GM19452 (cell line): ENCODE data around the gene GATAD1.
"Not testable (repeated sequence)": the region's sequence is repeated elsewhere in the genome, so short reads cannot be mapped to it uniquely, and the experiment has no call there.

ENCODE experiments used
- ATAC-seq: cut with Tn5 transposase; IDR thresholded peaks from one replicate; pipeline ENCODE4 v1.9.1; 2021; ENCODE audit not compliant: unreplicated experiment

The GATAD1 gene, protein sequence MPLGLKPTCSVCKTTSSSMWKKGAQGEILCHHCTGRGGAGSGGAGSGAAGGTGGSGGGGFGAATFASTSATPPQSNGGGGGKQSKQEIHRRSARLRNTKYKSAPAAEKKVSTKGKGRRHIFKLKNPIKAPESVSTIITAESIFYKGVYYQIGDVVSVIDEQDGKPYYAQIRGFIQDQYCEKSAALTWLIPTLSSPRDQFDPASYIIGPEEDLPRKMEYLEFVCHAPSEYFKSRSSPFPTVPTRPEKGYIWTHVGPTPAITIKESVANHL

GRCh38 chr7:92447345-92448204 lies at the start of gene GATAD1:
Gene GATAD1 (plus strand): TSS chr7:92447482. CDS start chr7:92447730, 248 bp downstream.
- peak; percentile 91 for ATAC-seq

DNA sequence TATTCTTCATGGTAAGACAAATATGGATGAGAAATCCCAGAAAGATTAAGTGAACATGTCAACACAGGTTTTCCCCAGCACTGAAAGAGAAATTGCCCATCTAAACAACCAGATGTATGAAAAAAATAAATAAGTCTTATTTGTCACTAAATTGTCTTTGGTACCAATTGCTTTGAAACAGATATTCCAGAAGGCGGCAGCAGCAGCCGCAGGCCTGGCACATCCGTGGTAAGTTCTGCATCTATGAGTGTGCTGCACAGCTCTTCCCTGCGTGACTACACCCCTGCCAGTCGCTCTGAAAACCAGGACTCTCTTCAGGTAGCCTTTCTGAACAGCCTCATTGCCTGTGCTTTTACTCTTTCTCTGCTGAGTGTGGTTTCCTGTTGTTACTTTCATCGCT lies 49.7 kb upstream of the GATAD1 start:
- ATAC-seq = no peak

DNA sequence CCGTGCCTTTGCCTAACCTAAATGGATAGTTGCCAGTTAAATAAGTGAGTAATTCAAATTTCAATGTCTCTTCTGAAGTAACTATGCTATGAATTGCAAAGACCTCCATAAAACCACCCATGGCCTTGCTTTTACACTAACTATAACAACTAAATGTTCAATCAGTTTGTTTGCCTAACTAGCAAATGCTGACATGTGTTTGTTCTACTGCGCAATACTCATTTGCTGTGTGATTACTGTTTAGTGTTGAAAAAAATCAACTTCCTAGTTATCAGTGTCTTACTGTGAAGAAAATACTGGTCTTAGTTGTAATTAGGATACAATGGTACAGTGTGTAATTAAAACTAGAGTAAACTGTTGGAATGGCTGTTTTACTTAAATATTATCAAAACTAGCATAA lies 47.3 kb upstream of the GATAD1 start:
- ATAC-seq = no peak

DNA sequence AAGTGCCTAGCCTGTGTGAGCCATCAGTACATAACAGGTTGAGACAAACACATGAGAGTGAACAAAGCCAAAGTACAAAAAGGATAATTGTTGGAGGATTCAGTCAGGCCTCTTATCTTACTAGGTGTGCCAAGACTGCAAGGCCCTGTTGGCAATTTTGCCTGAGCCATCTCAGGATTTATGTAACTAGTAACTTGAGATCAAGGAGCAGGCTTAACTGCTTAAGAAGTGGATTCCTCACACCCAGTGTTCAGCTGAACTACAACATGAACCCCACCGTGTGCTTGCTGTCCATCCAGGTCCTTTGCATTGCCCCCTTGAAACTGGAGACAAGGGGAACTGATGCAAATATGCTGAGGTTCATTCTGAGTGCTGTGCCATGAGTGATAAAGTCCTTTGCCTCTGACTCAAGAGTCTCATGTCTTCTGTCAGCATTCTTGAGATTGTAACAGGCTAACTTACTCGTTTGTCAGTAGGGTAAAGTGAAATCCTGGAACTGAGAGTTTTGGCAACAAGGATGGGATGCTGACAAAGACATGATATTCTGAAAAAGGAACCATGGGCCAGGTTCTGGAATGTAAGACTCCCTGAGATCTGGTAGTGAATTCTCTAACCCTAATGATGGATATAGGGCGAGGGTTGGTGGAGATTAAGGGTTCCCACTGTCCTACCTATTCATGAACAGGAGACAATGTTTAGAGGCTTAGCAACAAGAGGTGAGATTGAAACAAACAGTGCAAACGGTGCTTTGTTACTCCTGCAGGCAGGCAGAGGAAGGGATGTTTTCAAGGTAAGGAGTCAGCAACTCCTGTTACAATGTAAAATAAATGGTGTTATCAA lies 44.1 kb upstream of the GATAD1 start:
- no peak for ATAC-seq

GRCh38 chr7:92403760-92404074 lies 43.6 kb upstream of the GATAD1 start:
- ATAC-seq = no peak

- no peak for ATAC-seq
Measured at GRCh38 chr7:92404170-92404614, 43.1 kb upstream of the GATAD1 start.

- no peak for ATAC-seq
Measured at GRCh38 chr7:92409357-92409756, 37.9 kb upstream of the GATAD1 start.

DNA sequence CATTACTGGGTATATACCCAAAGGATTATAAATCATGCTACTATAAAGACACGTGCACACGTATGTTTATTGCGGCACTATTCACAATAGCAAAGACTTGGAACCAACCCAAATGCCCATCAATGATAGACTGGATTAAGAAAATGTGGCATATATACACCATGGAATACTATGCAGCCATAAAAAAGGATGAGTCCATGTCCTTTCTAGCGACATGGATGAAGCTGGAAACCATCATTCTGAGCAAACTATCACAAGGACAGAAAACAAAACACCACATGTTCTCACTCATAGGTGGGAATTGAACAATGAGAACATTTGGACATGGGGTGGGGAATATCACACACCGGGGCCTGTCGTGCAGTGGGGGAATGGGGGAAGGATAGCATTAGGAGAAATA lies 37.1 kb upstream of the GATAD1 start:
- not testable (repeated sequence) for ATAC-seq

DNA sequence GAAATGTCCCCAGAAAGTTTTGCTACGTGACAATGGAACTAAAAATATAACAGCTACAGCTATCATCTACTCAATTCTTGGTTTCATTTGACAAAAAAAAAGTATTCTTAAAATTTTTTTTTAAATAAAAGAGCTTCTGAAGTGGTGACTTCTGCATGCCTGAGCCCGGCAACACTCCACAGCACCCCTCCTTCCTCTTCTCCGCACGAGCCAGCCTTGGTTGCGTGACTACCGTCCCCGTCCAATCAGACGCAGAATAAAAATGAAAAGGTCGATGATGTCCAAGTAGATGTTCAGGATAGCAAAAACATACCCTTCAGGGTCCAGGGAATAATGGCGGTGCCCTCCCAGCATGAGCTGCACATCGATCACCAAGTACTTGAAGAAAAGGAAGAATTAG lies 34.5 kb upstream of the GATAD1 start:
- no peak for ATAC-seq

DNA sequence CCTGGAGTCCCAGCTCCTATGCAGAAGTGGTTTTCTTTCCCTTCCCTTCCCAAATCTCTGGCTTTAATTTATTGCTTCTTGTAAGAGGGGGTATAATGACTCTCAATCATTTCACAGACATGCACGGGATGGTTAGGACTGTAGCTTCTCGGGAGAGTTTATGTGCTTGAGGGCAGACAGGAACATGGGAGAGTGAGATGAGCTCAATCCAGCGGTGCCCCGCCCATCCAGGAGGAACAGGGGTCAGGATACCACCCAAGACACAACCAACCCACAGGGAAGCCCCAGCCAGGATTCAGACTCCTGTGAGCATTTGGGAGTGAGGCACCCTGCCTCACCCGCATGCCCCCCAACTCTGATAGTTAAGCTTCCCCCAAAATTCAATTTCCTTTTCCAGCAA lies 33.7 kb upstream of the GATAD1 start:
- ATAC-seq = no peak

GRCh38 chr7:92415225-92415624 lies 32.1 kb upstream of the GATAD1 start:
- no peak for ATAC-seq

DNA sequence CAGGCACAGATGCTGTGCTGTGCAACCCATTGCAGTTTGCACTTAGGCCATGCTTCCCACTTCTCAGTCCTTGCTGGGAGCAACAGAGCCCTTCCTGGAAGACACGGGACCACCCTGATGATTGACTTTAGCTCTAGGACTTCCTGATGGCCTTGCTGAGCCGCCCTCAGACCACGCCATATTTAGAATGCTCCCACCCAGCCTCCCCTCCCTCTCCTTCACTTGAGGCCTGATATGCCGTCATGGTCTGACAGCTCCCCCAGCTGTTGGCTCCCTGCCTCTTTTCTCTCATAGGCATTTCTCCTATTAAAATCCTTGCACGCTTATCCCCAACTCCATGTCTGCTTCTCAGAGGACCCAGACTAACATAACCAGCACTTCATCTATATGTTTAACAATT lies 29.4 kb upstream of the GATAD1 start:
- no peak for ATAC-seq

- no peak for ATAC-seq
Measured at GRCh38 chr7:92421676-92422435, 25.4 kb upstream of the GATAD1 start.

GRCh38 chr7:92422926-92423325 lies 24.4 kb upstream of the GATAD1 start:
- no peak for ATAC-seq

GRCh38 chr7:92423710-92424131 lies 23.6 kb upstream of the GATAD1 start:
- ATAC-seq = no peak

DNA sequence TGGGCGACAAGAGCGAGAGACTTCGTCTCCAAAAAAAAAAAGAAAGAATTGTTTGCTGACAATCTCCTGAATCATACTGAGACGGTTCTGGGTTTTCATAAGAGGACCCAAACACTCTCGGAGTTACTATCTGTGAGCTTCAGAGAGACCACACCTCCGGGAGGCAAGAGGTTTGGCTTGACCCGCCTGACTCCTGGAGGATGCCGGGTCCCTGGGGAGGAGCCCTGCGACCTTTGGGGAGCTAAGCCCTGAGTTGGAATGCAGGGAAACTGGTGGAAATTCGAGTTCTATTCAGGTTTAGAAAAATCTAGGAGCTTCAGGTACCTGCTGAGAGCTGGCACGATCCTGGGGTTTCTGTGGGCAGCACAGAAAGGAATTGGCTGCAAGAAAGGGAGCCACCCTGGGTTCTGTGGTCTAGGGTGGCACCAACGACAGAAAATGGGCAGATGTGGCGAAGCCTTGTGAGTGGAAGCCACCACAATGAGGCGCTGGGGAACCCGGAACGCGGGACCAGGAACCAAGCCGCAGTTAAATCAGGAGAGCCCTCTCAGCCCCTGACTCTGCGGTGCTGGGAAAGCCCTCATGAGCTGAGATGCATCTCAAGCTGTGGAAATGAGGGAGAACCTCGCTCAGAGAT lies 21.9 kb upstream of the GATAD1 start:
- no peak for ATAC-seq

DNA sequence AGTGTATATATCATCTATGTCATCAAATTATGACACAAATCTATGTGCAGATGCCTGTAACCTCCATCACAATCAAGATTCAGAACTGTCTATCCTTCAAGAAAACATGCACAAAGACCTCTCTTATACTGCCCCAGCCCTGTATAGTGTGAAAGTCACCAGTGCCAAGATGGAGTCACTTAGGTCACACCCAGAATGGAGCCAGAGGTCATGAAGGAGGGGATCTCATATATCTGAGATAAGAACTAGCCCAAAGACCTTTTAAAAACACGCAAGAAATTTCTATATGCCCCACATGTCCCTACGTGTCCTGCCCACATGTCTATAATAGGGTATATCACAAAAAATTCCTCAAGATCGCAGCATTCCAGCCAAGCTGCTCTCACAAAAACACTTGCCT lies 20.1 kb upstream of the GATAD1 start:
- ATAC-seq = no peak

DNA sequence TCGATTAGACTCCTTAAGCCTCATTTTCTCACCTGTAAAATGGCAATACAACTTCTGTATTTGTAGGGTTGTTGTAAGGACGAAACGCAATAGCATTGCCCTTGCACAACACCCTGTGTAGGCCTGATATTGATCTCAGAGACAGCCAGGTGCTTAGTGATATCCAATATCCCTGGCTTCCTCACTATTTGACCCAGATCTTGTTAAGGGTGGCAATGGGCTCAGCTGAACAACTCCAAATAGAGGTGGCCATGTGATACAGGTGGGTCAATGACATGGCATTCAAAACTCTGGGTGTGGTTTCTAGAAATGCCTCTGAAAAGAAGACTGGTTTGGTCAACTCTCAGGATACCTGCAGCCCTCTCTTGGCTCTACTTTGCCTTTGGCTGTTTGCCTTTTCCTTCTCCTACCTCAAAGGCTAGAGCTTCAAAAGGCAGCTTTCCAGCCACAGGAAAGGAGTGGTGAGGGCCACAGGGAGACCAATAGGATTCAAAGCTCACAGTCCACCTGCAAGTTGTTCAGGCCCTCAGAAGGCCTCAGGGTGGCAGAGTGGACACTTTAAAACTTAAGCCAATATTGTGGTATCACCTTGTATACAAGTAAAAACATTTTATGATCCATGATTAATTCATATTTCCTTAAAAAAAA lies 14.9 kb upstream of the GATAD1 start:
- ATAC-seq = no peak

DNA sequence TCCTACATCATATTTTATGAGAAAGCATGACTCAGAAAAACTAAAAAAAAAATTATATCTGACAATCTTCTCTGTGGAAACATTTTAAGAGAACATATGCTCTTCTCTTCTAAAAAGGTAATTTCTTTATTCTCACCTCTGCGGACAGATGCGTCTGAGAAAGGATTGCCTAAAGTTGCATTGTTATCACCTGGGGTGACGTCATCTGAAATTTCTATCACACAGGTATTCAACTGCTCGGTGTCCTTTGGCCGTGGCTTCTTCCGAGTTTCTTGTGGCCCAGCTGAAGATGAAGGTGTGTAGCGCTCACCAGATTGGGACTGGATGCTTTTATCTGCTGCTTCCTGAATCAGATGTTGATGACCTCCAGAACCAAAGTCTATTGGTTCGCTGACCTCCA lies 14.3 kb upstream of the GATAD1 start:
- no peak for ATAC-seq

GRCh38 chr7:92435542-92435941 lies 11.7 kb upstream of the GATAD1 start:
- ATAC-seq = no peak
